Mesothelial cell of epicardium (in vitro differentiated cells): ENCODE measurements around the gene BACH1. TPM values are rescaled to one million over a fixed set of nuclear protein-coding genes. Genes with fewer than 3 reads are reported as not detected.
"Not testable (repeated sequence)": the region's sequence is repeated elsewhere in the genome, so short reads cannot be mapped to it uniquely, and the experiment has no call there.

Experiments
- DNase-seq, 2 experiments: peaks; one replicate each; pipeline ENCODE4 v3.0.0; 2021; ENCODE audit warnings: low spot score in 2 of 2; ENCODE audit not compliant: unreplicated experiment in 2 of 2
- H3K27ac Mint-ChIP-seq: 2 replicates; pipeline ENCODE4 v1.8.0; 2021; ENCODE audit warnings: mixed read lengths
- H3K27me3 Mint-ChIP-seq: 2 replicates; pipeline ENCODE4 v1.8.0; 2021; ENCODE audit warnings: low read depth, mixed read lengths
- H3K36me3 Mint-ChIP-seq: 2 replicates; pipeline ENCODE4 v1.8.0; 2021; ENCODE audit warnings: mixed read lengths
- H3K4me1 Mint-ChIP-seq: 2 replicates; pipeline ENCODE4 v1.8.0; 2021; ENCODE audit warnings: mixed read lengths
- H3K4me3 Mint-ChIP-seq: 2 replicates; pipeline ENCODE4 v1.8.0; 2021; ENCODE audit warnings: mild to moderate bottlenecking, moderate library complexity, mixed read lengths
- H3K9me3 Mint-ChIP-seq: 2 replicates; pipeline ENCODE4 v1.8.0; 2021; ENCODE audit warnings: mixed read lengths
- CTCF ChIP-seq: fragments of 200-600 bp; sonication (generic); IDR thresholded peaks from one replicate; pipeline ENCODE4 v1.5.0; 2021; ENCODE audit warnings: antibody characterized with exemption; ENCODE audit not compliant: unreplicated experiment
- total RNA-seq: library from RNA; stranded (reverse); gene quantifications from 3 replicates; pipeline ENCODE4 v1.2.1, GENCODE V29; 2021

Gene BACH1
- total RNA-seq, 1 donor from 2014 or later: 100 TPM

DNA sequence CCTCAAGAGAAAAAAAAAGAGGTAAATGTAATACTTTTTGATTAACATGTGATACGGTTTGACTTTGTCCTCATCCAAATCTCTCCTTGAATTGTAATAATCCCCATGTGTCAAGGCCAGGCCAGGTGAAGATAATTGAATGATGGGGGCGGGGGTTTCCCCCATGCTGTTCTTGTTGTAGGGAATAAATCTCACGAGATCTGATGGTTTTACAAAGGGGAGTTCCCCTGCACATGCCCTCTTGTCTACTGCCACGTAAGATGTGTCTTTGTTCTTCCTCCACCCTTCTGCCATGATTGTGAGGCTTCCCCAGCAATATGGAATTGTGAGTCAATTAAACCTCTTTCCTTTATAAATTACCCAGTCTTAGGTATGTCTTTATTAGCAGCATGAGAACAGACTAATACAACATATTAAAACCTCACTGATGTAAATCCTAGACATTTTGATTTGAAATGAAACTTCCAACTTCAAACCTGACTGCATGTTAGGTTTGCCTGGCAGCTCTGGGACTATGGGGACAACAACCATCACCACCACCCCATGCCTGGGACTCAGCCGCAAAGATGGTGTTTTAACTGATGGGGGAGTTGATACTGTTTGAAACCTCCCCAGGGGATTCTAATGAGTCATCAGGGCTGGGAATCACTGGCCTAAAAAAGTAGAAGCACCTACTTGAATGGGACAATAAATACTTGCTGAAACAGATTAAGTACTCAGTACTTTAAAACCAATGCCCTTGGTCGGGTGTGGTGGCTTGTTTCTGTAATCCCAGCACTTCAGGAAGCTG is 32.8 kb upstream of the BACH1 start:
- DNase-seq: no peak
- Mint-ChIP-seq H3K36me3 (no peaks in the 10 kb centered on the region), H3K4me1 (peaks cover 21% of the 10 kb centered on the region), H3K27ac (no peak overlapping the region), H3K27me3 (no peaks in the 10 kb centered on the region), H3K9me3 (no peaks in the 10 kb centered on the region), H3K4me3 (no peak overlapping the region)
- TF ChIP-seq CTCF: no peak

- H3K36me3 Mint-ChIP-seq: no peaks in the 10 kb centered on the region
These were observed 31.1 kb upstream of the BACH1 start for GRCh38 chr21:29267666-29268065.

GRCh38 chr21:29271927-29272333 is 26.8 kb upstream of the BACH1 start:
- Mint-ChIP-seq H3K4me1 (no peaks in the 10 kb centered on the region), H3K36me3 (no peaks in the 10 kb centered on the region), H3K27ac (no peak overlapping the region), H3K4me3 (no peak overlapping the region), H3K27me3 (no peaks in the 10 kb centered on the region), H3K9me3 (no peaks in the 10 kb centered on the region)
- TF ChIP-seq CTCF: no peak
- DNase-seq: no peak

More at GRCh38 chr21:29267666-29268065, 31.1 kb upstream of the BACH1 start:
- H3K27me3 Mint-ChIP-seq: no peaks in the 10 kb centered on the region
- H3K9me3 Mint-ChIP-seq: no peaks in the 10 kb centered on the region
- H3K4me3 Mint-ChIP-seq: no peak overlapping the region
- no peak for DNase-seq
- no peak for TF ChIP-seq CTCF
- no peak overlapping the region for H3K27ac Mint-ChIP-seq
- peaks cover 7% of the 10 kb centered on the region for H3K4me1 Mint-ChIP-seq

GRCh38 chr21:29277442-29277841 is 21.3 kb upstream of the BACH1 start:
- H3K27ac Mint-ChIP-seq: no peak overlapping the region
- no peak for TF ChIP-seq CTCF

DNA sequence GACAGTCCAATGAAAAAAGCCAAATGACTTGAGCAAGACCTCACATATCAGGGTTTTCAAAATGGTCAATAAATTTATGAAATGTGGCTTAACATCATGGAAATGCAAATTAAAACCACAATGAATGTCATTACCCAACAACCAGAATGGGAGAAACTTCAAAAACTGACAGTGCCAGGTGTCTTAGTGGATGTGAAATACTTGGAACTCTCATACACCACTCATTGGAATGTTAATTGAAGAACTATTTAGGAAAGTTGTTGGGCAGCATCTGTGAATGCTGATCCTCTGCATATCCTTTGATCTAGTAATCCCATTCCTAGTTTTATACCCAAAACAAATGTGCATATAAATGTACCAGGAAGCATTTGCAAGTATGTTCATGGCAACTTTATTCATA is 19.2 kb upstream of the BACH1 start:
- no peak for TF ChIP-seq CTCF
- no peak for DNase-seq
- no peak overlapping the region for H3K27ac Mint-ChIP-seq
- H3K4me3 Mint-ChIP-seq: no peak overlapping the region
- H3K36me3 Mint-ChIP-seq: no peaks in the 10 kb centered on the region
- H3K4me1 Mint-ChIP-seq: no peaks in the 10 kb centered on the region
- peaks cover 11% of the 10 kb centered on the region for H3K9me3 Mint-ChIP-seq
- no peaks in the 10 kb centered on the region for H3K27me3 Mint-ChIP-seq

More at GRCh38 chr21:29277442-29277841, 21.3 kb upstream of the BACH1 start:
- Mint-ChIP-seq H3K36me3 (no peaks in the 10 kb centered on the region), H3K4me1 (no peaks in the 10 kb centered on the region), H3K4me3 (no peak overlapping the region), H3K9me3 (peaks cover 5% of the 10 kb centered on the region), H3K27me3 (no peaks in the 10 kb centered on the region)
- no peak for DNase-seq

DNA sequence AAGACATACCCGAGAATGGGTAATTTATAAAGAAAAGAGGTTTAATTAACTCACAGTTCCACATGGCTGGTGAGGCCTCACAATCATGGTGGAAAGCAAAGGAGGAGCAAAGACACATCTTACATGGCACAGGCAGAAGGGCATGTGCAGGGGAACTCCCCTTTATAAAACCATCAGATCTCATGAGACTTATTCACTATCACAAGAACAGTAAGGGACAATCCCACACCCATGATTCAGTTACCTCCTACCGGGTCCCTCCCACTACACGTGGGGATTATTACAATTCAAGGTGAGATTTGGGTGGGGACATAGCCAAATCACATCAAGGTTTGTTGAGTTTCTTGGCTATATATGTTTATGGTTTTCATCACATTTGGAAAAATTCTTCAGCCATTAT is 16.9 kb upstream of the BACH1 start:
- not testable (repeated sequence) for H3K36me3 Mint-ChIP-seq, H3K4me3 Mint-ChIP-seq, H3K4me1 Mint-ChIP-seq, DNase-seq, H3K27ac Mint-ChIP-seq, H3K27me3 Mint-ChIP-seq
- peaks cover 11% of the 10 kb centered on the region for H3K9me3 Mint-ChIP-seq
